DND-41 (cell line): ENCODE data around the gene CAB39L.

Experiments
- CTCF ChIP-seq: IDR thresholded peaks from 2 replicates; pipeline ENCODE4 v1.5.1; 2012; ENCODE audit warnings: borderline replicate concordance, low read length, moderate library complexity, mild to moderate bottlenecking; ENCODE audit not compliant: poor library complexity, severe bottlenecking; ENCODE audit errors: extremely low read depth
- EZH2 ChIP-seq: IDR thresholded peaks from 3 replicates; pipeline ENCODE4 v1.6.1; 2012; ENCODE audit warnings: borderline replicate concordance, low read depth, mild to moderate bottlenecking, moderate library complexity, low read length, inconsistent platforms; ENCODE audit not compliant: severe bottlenecking

DNA sequence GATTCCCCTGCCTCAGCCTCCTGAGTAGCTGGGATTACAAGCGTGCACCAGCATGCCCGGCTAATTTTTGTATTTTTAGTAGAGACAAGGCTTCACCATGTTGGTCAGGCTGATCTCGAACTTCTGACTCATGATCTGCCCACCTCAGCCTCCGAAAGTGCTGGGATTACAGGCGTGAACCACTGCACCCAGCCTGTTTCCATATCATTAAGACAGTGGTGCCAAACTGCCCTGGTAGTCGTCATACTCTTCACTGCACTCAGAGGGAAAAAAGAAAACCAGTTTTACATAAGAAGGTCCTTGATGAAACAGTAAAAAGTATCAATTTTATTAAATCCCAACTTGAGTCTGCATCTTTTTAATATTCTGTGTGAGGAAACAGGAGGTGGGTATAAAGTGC is 181.2 kb downstream of the CAB39L start:
- TF ChIP-seq CTCF (no peak), EZH2 (no peak)
